HEK293T (cell line): Measurements from ENCODE around the gene RAD51B.

Source experiments
- CTCF ChIA-PET: fragments of 350-600 bp; formaldehyde crosslinking; extraction: SDS; loops from one replicate; lab custom pipeline; 2021; ENCODE audit warnings: antibody characterized with exemption, inconsistent platforms; lab: Yijun Ruan, JAX
- POLR2A ChIA-PET: fragments of 350-600 bp; formaldehyde crosslinking; extraction: SDS; loops from one replicate; lab custom pipeline; 2020; ENCODE audit warnings: antibody characterized with exemption, inconsistent platforms; lab: Yijun Ruan, JAX
- DNase-seq: peaks from one replicate; pipeline ENCODE4 v3.0.0; 2012; ENCODE audit warnings: mixed read lengths; ENCODE audit errors: extremely low spot score
- ARNT ChIP-seq: fragments of 450-650 bp; IDR thresholded peaks from 2 replicates; pipeline ENCODE4 v1.6.1; 2017; ENCODE audit warnings: mild to moderate bottlenecking
- BHLHE40 ChIP-seq: fragments of 450-650 bp; IDR thresholded peaks from 2 replicates; pipeline ENCODE4 v1.6.1; 2016; ENCODE audit warnings: mild to moderate bottlenecking, moderate library complexity, borderline replicate concordance
- CTBP1 ChIP-seq: fragments of 450-650 bp; IDR thresholded peaks from 2 replicates; pipeline ENCODE4 v1.6.1; 2016; ENCODE audit warnings: borderline replicate concordance
- ELF4 ChIP-seq: fragments of 450-650 bp; IDR thresholded peaks from 2 replicates; pipeline ENCODE4 v1.6.1; 2017; ENCODE audit warnings: antibody characterized with exemption
- FOXA1 ChIP-seq: fragments of 450-650 bp; IDR thresholded peaks from 2 replicates; pipeline ENCODE4 v1.6.1; 2016; ENCODE audit warnings: mild to moderate bottlenecking
- FOXK2 ChIP-seq: fragments of 450-650 bp; IDR thresholded peaks from 2 replicates; pipeline ENCODE4 v1.6.1; 2016; ENCODE audit warnings: mild to moderate bottlenecking
- FOXM1 ChIP-seq: fragments of 450-650 bp; IDR thresholded peaks from 2 replicates; pipeline ENCODE4 v1.6.1; 2017; ENCODE audit warnings: mild to moderate bottlenecking, borderline replicate concordance
- HDGF ChIP-seq: fragments of 450-650 bp; IDR thresholded peaks from 2 replicates; pipeline ENCODE4 v1.6.1; 2017; ENCODE audit warnings: antibody characterized with exemption, borderline replicate concordance
- L3MBTL2 ChIP-seq: fragments of 450-650 bp; conservative IDR thresholded peaks from 2 replicates; pipeline ENCODE4 v1.6.1; 2016; ENCODE audit warnings: mild to moderate bottlenecking
- LEF1 ChIP-seq: fragments of 450-650 bp; IDR thresholded peaks from 2 replicates; pipeline ENCODE4 v1.6.1; 2017; ENCODE audit warnings: mild to moderate bottlenecking, borderline replicate concordance
- NFRKB ChIP-seq: fragments of 450-650 bp; IDR thresholded peaks from 2 replicates; pipeline ENCODE4 v1.6.1; 2016; ENCODE audit warnings: mild to moderate bottlenecking, moderate library complexity
- SP1 ChIP-seq: fragments of 450-650 bp; IDR thresholded peaks from 2 replicates; pipeline ENCODE4 v1.6.1; 2017
- SUZ12 ChIP-seq: fragments of 450-650 bp; IDR thresholded peaks from 2 replicates; pipeline ENCODE4 v1.6.1; 2016; ENCODE audit warnings: mild to moderate bottlenecking
- TARDBP ChIP-seq: fragments of 450-650 bp; IDR thresholded peaks from 2 replicates; pipeline ENCODE4 v1.6.1; 2016
- ZNF384 ChIP-seq: fragments of 450-650 bp; IDR thresholded peaks from 2 replicates; pipeline ENCODE4 v1.6.1; 2016
- TF ChIP-seq, protein P1 (sequence below): fragments of 450-650 bp; IDR thresholded peaks from 2 replicates; pipeline ENCODE4 v1.6.1; 2016

The RAD51B gene

DNA sequence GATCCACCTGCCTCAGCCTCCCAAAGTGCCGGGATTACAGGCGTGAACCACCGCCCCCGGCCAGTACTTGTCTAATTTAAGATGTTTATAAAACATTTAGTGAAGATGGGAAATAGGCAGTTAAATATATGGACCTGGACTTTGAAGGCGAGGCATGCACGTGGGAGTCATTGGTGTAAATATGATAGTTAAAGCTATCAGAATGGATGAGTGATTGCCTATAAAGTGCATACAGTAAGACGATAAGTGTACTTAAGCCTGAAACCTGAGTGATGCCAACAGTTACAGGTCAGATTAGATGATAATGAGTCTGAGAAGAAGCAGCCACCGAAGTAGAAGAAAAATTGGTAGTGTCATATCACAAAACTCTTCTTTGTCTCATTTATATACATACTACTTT lies 11.5 kb downstream of the RAD51B start:
- ChIA-PET CTCF (no interaction called here), POLR2A (no interaction called here)
- TF ChIP-seq SP1, result no peak
- TF ChIP-seq, protein P1, sequence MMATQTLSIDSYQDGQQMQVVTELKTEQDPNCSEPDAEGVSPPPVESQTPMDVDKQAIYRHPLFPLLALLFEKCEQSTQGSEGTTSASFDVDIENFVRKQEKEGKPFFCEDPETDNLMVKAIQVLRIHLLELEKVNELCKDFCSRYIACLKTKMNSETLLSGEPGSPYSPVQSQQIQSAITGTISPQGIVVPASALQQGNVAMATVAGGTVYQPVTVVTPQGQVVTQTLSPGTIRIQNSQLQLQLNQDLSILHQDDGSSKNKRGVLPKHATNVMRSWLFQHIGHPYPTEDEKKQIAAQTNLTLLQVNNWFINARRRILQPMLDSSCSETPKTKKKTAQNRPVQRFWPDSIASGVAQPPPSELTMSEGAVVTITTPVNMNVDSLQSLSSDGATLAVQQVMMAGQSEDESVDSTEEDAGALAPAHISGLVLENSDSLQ, result peak; percentile 69
- no peak for DNase-seq

DNA sequence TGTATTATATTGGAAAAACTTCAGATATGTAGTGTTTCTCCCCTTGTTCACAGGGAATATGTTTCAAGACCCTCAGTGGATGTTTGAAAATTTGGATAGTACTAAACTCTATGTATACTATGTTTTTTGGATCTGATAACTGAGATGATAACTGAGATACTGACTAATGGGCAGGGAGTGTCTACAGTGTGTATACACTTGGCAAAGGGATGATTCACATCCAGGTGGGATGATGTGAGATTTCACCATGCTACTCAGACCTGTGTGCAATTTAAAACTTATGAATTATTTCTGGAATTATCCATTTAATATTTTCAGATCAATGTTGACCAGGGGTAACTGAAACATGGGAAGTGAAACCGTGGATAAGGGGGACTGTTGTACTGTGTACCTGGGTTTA lies 13.8 kb downstream of the RAD51B start:
- ChIA-PET CTCF (interaction anchor here (0.7 kb wide), 1 partner anchor 1827 kb away, joined by 3 read pairs; no protein-coding TSS in a partner anchor), POLR2A (no interaction called here)
- DNase-seq, result no peak
- TF ChIP-seq BHLHE40, result no peak
- no peak for TF ChIP-seq NFRKB
- no peak for TF ChIP-seq CTBP1
- no peak for TF ChIP-seq TARDBP
- TF ChIP-seq FOXA1, result no peak
- TF ChIP-seq L3MBTL2, result no peak
- TF ChIP-seq SP1, result no peak

DNA sequence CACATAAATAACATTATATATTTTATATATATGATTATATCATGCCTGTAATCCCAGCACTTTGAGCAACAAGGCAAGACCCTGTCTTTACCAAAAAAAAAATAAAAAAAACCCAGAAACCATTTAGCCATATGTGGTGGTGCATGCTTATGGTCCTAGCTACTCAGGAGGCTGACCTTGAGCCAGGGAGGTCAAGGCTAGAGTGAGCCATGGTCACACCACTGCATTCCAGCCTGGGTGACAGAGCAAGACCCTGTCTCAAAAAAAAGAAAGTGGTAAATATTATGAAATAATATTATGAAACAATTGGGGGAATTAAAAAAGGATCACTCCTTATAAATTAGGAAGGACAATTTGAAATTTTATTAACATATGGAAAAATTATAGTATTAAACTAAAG lies 16.0 kb downstream of the RAD51B start:
- no peak for TF ChIP-seq FOXM1
- no peak for DNase-seq
- ChIA-PET CTCF (no interaction called here), POLR2A (no interaction called here)

DNA sequence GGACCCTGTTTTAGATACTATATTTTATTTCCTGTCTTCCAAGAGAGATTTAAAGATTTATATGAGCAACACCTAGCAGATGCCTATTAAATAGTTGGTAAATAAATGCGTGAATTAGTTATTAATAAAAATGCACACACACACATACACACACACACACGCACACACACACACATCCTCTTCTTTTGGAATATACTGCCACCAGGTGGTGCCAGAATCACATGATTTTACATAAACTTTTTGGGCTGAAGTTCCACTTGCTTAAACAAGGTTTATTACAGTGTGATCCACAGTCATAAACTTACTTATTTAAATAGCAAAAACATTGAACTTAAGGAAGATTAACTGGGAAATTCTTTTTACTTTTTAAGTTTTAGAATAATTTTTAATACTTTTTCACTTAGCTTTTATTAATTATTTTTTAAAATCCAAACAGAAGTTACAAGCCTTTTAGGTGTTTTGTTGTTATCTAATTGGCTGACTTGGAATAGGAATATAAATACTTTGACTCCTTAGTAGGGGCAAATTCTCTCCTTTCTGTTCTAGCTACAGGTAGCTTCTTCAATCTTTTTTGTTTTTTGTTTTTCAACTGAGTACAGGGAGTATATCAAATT lies 17.5 kb downstream of the RAD51B start:
- CTCF ChIA-PET, result interaction anchor here (0.8 to 1.2 kb wide), 2 partner anchors 95 to 572 kb away, joined by 3 read pairs; no protein-coding TSS in a partner anchor
- peak; percentile 18 for DNase-seq
- TF ChIP-seq FOXM1 (no peak), LEF1 (no peak), CTBP1 (no peak), ELF4 (no peak)
- POLR2A ChIA-PET, result no interaction called here

DNA sequence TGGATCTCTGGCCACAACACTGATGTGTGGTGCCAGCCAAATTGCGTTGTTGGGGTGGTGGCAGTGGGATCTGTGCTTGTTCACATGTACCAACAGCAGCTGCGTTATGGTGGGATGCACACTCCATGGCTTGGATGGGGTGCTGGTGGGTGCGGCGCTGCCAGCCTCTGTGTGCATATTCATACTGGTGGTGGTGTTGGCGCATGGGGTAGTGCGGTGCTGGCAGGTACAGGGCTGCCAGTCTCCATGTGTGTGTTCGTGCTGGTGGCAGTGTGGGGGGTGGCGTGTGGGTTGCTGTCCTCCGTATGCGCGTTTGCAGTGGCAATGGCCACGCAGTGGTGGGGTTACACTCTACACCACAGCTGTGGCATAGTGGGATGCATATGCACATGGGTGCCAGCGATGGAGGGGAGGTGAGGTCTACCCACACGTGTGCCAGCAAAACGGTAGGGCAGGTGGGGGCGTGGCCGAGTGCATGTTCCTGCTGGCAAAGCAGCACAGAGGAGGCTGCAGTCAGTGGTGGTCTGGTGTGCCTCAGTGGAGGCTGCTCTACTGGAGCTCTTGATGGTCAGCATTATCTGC lies 26.5 kb downstream of the RAD51B start:
- POLR2A ChIA-PET, result no interaction called here
- TF ChIP-seq ELF4 (no peak), NFRKB (no peak)
- CTCF ChIA-PET, result no interaction called here
- no peak for DNase-seq

DNA sequence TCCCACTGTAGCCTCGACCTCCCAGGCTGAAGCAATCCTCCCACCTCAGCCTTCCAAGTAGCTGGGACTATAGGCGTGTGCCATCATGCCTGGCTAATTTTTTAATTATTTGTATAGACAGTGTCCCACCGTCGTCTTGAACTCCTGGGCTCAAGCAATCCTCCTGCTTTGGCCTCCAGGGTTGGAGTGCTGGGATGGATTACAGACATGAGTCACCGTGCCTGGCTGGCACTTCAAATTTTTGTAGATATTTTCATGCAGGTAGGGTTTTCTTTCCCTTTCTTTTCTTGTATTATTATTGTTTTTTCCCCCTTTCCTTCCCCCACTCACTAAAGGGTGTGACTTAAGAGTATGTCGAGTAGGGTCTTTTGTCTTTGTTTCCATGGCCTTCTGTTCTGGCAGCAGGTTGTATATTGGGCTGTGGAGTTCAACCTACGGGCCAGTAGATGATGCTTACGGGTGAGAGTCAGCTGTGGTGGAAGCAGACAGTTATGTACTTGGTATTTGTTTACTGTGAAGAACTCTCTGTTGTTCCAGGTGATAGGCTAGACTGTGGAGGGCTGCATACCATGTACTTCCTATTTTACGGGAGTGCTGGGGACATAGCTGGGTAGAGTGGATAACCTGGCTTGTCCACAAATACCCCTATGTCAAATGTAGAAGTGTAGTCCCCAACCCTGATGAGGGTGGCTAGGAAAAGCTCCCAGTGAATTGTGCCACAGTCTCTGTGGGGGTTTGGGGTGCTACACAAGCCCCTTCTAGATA lies 30.7 kb downstream of the RAD51B start:
- no peak for DNase-seq
- TF ChIP-seq BHLHE40 (no peak), ZNF384 (no peak)
- ChIA-PET POLR2A (interaction anchor here (0.8 kb wide), 1 partner anchor 34 kb away, joined by 3 read pairs; the partner anchor contains the start of gene ZFYVE26), CTCF (no interaction called here)

DNA sequence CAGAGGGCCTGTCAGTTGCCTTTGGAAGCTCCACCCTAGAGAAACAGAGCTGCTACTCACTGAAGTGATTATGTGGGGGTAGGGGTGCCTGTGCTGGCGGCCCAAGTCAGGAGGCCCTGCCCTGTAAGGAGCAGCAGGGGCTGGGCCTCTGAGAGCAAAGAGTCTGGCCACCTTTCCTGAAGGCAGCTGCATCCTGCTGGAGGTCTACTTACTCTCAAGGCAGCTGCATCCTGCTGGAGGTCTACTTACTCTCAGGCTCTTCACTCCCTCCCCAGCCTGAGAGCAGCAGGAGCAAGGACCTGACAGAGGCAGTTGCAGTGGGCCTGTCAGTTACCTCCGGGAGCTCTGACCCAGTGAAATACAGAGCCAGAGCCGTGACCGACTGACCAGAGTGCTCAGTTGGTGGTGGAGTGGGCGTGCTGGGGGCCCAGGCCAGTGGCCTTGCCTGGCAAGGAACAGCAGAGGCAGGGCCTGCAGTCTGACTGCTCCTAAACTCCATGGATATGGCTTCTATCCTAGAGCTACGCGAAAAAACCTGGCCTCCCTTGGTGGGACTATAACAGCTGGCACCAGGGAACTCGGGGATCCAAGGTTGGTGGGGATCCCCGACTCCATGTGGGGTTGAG lies 32.3 kb downstream of the RAD51B start:
- POLR2A ChIA-PET, result no interaction called here
- CTCF ChIA-PET, result no interaction called here
- DNase-seq, result no peak
- TF ChIP-seq TARDBP (no peak), LEF1 (no peak), NFRKB (no peak), FOXK2 (no peak), FOXA1 (no peak), ARNT (no peak), ZNF384 (no peak), ELF4 (no peak), SP1 (no peak), SUZ12 (no peak), HDGF (no peak), FOXM1 (no peak), L3MBTL2 (no peak), BHLHE40 (no peak), CTBP1 (no peak)
- TF ChIP-seq, protein P1, result no peak
